Gastrocnemius medialis (tissue), 4 donors: ENCODE measurements around the gene STEAP1B. TPM values are rescaled to one million over a fixed set of nuclear protein-coding genes. Genes with fewer than 3 reads are reported as not detected.
A peak's percentile ranks its signal among the peaks of the same experiment; 100 is the strongest.

Experiments used
- ATAC-seq, 2 donors: fragments of 150-250 bp; one replicate each; pipeline ENCODE4 v1.9.1; 2016
- DNase-seq, 2 donors: peaks; one replicate each; pipeline ENCODE4 v3.0.0-alpha.2; 2019
- H3K27ac ChIP-seq, 4 donors: fragments of 200-600 bp; sonication (generic); 1 replicate in 1 of 4; 2 replicates in 3 of 4; pipeline ENCODE4 v1.5.1; 2016 to 2018; ENCODE audit warnings: mild to moderate bottlenecking in 2 of 4, moderate library complexity in 1 of 4
- H3K27me3 ChIP-seq, 3 donors: fragments of 200-600 bp; sonication (generic) in 2 of 3; 1 replicate in 1 of 3; 2 replicates in 2 of 3; pipeline versions ENCODE4 v1.5.1 to v1.6.0; 2016 to 2019; ENCODE audit warnings: mild to moderate bottlenecking in 1 of 3, moderate library complexity in 1 of 3
- H3K36me3 ChIP-seq, 2 donors: fragments of 200-600 bp; sonication (generic) in 1 of 2; one replicate each; pipeline ENCODE4 v1.5.1; 2017 to 2018
- H3K4me1 ChIP-seq, 2 donors: fragments of 200-600 bp; sonication (generic) in 1 of 2; one replicate each; pipeline ENCODE4 v1.5.1; 2016 to 2017; ENCODE audit warnings: mild to moderate bottlenecking in 2 of 2
- H3K4me3 ChIP-seq, 4 donors: fragments of 200-600 bp; sonication (generic) in 3 of 4; 1 replicate in 1 of 4; 2 replicates in 3 of 4; pipeline ENCODE4 v1.5.1; 2016 to 2019; ENCODE audit warnings: mild to moderate bottlenecking in 2 of 4
- H3K9me3 ChIP-seq, 3 donors: fragments of 200-600 bp; sonication (generic) in 2 of 3; 1 replicate in 1 of 3; 2 replicates in 2 of 3; pipeline ENCODE4 v1.5.1; 2016 to 2019
- POLR2A ChIP-seq, 2 donors: fragments of 450-650 bp; IDR thresholded peaks; one replicate each; pipeline ENCODE4 v1.6.1; 2017; ENCODE audit warnings: antibody characterized with exemption in 2 of 2, mild to moderate bottlenecking in 2 of 2, moderate library complexity in 2 of 2
- in situ Hi-C, 4 donors: fragments of 200-750 bp; cut with MboI; loops; one replicate each; pipeline versions ENCODE4 v1.15.0 to v1.8.0; 2017; ENCODE audit warnings: low sequenced_read_pairs in 4 of 4
- intact Hi-C: fragments of 100-400 bp; cut with DNase I; formaldehyde crosslinking; loops from one replicate; pipeline ENCODE4 v1.15.1; 2023; ENCODE audit warnings: low total_unique reads
- total RNA-seq, 4 donors: library from RNA; depleted of rRNA; stranded (reverse); fragments of >200 nt; gene quantifications; one replicate each; pipeline versions ENCODE4 v1.1.0 to v1.2.3, GENCODE V29; 2016
- TF ChIP-seq, protein P1 (sequence below), 5 experiments: fragments of 450-650 bp in 3 of 5; fragments of 200-600 bp in 2 of 5; sonication (generic) in 2 of 5; IDR thresholded peaks in 4 of 5; conservative IDR thresholded peaks in 1 of 5; 1 replicate in 4 of 5; 2 replicates in 1 of 5; pipeline ENCODE4 v1.5.1; 2016 to 2019; ENCODE audit warnings: antibody characterized with exemption in 5 of 5, mild to moderate bottlenecking in 3 of 5, moderate library complexity in 3 of 5

STEAP1B gene
- total RNA-seq, 4 donors from 2014 or later, result 0.60 to 1.7 (median 0.74) TPM

DNA sequence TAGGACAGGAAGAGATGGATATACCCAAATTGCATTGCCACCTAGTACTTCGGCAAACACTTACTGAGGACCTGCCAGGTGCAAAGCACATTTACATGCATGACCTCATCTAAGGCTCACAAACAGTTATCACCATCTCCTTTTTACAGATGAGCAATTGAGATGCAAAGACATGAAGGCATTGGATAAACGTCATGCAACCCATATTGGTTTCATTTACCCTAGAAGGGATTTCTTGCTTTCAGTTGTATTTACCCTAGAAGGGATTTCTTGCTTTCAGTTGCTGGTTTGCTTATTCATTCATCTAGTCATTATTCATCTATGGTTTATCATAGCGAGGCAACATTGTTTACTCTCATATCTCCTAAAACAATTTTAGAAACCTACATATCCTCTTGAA lies 52.2 kb downstream of the STEAP1B start:
- peaks cover 19 to 41% of the 10 kb centered on the region in 2 donors for H3K4me1 ChIP-seq
- no peak overlapping the region for H3K4me3 ChIP-seq
- no peak for TF ChIP-seq POLR2A (IDR thresholded peaks at IDR 0.05)
- TF ChIP-seq, protein P1, sequence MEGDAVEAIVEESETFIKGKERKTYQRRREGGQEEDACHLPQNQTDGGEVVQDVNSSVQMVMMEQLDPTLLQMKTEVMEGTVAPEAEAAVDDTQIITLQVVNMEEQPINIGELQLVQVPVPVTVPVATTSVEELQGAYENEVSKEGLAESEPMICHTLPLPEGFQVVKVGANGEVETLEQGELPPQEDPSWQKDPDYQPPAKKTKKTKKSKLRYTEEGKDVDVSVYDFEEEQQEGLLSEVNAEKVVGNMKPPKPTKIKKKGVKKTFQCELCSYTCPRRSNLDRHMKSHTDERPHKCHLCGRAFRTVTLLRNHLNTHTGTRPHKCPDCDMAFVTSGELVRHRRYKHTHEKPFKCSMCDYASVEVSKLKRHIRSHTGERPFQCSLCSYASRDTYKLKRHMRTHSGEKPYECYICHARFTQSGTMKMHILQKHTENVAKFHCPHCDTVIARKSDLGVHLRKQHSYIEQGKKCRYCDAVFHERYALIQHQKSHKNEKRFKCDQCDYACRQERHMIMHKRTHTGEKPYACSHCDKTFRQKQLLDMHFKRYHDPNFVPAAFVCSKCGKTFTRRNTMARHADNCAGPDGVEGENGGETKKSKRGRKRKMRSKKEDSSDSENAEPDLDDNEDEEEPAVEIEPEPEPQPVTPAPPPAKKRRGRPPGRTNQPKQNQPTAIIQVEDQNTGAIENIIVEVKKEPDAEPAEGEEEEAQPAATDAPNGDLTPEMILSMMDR (IDR thresholded peaks at IDR 0.05 in 4 of 5, conservative IDR thresholded peaks at IDR 0.05 in 1 of 5), result no peak
- H3K36me3 ChIP-seq, result no peaks in the 10 kb centered on the region
- intact Hi-C loops (no loop called here), in situ Hi-C loops (no loop called here)
- no peaks in the 10 kb centered on the region for H3K27me3 ChIP-seq
- no peak for DNase-seq
- no peak for ATAC-seq
- H3K27ac ChIP-seq, result no peak overlapping the region
- no peaks in the 10 kb centered on the region for H3K9me3 ChIP-seq

DNA sequence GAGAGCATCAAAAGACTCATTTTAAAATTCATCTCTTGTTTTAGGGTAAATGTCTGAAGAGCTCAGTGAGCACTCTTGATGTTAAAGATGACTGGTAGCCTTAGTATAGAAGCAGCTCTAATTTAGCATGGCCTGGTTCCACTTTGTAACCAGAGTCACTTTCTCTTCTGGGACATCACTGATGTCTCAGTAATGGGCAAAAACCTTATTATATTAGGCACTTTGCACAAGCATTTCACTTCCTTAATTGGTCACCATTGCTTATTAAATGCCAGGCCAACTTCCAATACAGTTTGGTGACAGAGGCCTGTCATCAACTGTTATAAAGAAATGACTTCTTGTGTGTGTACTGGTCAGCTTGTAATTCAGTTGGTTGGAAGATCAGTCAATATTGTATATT lies 53.0 kb downstream of the STEAP1B start:
- DNase-seq (no peak), ATAC-seq (no peak)
- Histone ChIP-seq H3K36me3 (no peaks in the 10 kb centered on the region), H3K27ac (peak overlapping the region in 1 of 4 donors; percentile 74), H3K9me3 (no peaks in the 10 kb centered on the region), H3K27me3 (no peaks in the 10 kb centered on the region), H3K4me3 (no peak overlapping the region), H3K4me1 (peaks cover 19 to 41% of the 10 kb centered on the region in 2 donors)
- TF ChIP-seq, protein P1 (IDR thresholded peaks at IDR 0.05 in 4 of 5, conservative IDR thresholded peaks at IDR 0.05 in 1 of 5), result no peak
- no peak for TF ChIP-seq POLR2A (IDR thresholded peaks at IDR 0.05)
- intact Hi-C loops, result no loop called here
- in situ Hi-C loops, result no loop called here

DNA sequence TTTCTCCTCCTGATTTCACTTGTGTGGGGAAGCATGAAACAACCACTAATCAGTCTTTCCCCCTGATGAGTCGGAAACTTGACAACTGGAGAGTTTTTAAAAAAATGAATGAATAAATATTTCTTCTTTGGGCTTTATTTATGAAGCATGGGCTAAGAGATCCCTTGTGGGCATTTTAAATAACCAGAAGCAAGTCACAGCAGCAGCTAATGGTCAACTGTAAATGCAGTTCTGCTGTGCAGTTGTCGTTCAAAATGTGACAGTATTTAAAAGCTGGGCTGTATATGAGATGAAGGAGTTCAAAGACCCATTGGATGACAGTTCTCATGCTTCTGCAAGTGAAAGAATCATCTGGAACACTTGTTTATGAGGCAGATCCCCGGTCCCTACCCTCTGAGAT lies 54.1 kb downstream of the STEAP1B start:
- no peak for DNase-seq
- in situ Hi-C loops, result no loop called here
- Histone ChIP-seq H3K27ac (peak overlapping the region; percentile 61 to 74 (median 64)), H3K36me3 (no peaks in the 10 kb centered on the region), H3K4me1 (peaks cover 19 to 41% of the 10 kb centered on the region in 2 donors), H3K4me3 (no peak overlapping the region), H3K27me3 (no peaks in the 10 kb centered on the region), H3K9me3 (no peaks in the 10 kb centered on the region)
- TF ChIP-seq, protein P1 (IDR thresholded peaks at IDR 0.05 in 4 of 5, conservative IDR thresholded peaks at IDR 0.05 in 1 of 5), result no peak
- TF ChIP-seq POLR2A (IDR thresholded peaks at IDR 0.05), result no peak
- no peak for ATAC-seq
- intact Hi-C loops, result no loop called here

DNA sequence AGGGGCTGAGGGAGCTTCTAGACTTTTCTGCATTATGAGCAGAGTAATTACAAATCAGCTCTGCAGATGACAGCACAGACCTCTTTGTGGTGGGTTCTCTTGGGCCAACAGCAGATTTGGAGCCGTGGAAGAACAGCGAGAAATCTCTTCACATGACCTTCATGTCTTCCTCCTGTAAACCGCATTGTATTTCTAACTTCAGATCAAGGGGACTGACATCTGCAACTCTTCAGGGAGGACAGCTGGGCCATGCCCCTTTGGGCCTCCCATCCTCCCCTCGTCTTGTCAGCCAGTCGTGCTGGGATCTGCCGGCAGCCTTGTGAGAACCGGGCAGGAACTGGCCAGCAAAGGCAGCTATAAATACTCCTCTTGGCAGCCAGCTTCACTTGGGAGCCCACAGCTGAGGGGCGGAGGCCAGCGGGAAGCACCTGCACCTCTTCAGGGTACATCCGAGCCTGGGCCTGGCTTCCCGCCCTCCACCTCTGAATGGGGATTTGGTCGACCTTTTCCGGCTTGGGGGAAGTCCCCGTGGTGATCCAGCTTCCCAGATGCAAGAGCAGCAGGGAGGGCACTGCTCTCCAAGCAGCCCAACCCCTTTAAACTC lies 54.7 kb downstream of the STEAP1B start:
- peak; percentile 91 to 96 for ATAC-seq
- H3K27ac ChIP-seq, result peak overlapping the region; percentile 61 to 74 (median 64)

More for the DNA sequence above, 54.7 kb downstream of the STEAP1B start:
- peaks cover 19 to 41% of the 10 kb centered on the region in 2 donors for H3K4me1 ChIP-seq
- DNase-seq, result peak; percentile 87 to 88
- H3K27me3 ChIP-seq, result no peaks in the 10 kb centered on the region
- TF ChIP-seq, protein P1 (IDR thresholded peaks at IDR 0.05 in 4 of 5, conservative IDR thresholded peaks at IDR 0.05 in 1 of 5), result no peak
- no peak for TF ChIP-seq POLR2A (IDR thresholded peaks at IDR 0.05)
- in situ Hi-C loops (no loop called here), intact Hi-C loops (no loop called here)
- H3K9me3 ChIP-seq, result no peaks in the 10 kb centered on the region
- no peaks in the 10 kb centered on the region for H3K36me3 ChIP-seq
- peak overlapping the region in 2 of 4 donors; percentile 2 to 13 for H3K4me3 ChIP-seq
